ENCODE results near the gene IRF3.

The IRF3 gene

GRCh38 chr19:49658566-49659442, 6.9 kb downstream of the IRF3 start:
- DNase-seq (ENCODE audit: low read depth): no peak
- TF ChIP-seq CTCF (IDR thresholded peaks at IDR 0.05; ENCODE audit: low read length, missing control alignments): no peak
- H3K4me3 ChIP-seq (replicated peaks; ENCODE audit: low read depth, low read length): no peak overlapping the region

- H3K4me3 ChIP-seq (replicated peaks; ENCODE audit: low read depth, low read length): no peak overlapping the region
- no peak for TF ChIP-seq CTCF (IDR thresholded peaks at IDR 0.05; ENCODE audit: low read length, missing control alignments)
These were observed 7.5 kb downstream of the IRF3 start for GRCh38 chr19:49658139-49658517.

GRCh38 chr19:49657493-49658138, 8.0 kb downstream of the IRF3 start:
- no peak for TF ChIP-seq CTCF (IDR thresholded peaks at IDR 0.05; ENCODE audit: low read length, missing control alignments)
- DNase-seq (ENCODE audit: low read depth): no peak
- H3K4me3 ChIP-seq (replicated peaks; ENCODE audit: low read depth, low read length): no peak overlapping the region

More at GRCh38 chr19:49658139-49658517, 7.5 kb downstream of the IRF3 start:
- no peak for DNase-seq (ENCODE audit: low read depth)

- no peak for DNase-seq (ENCODE audit: low read depth)
- TF ChIP-seq CTCF (IDR thresholded peaks at IDR 0.05; ENCODE audit: low read length, missing control alignments): no peak
These were observed 9.1 kb downstream of the IRF3 start for GRCh38 chr19:49656456-49657109.

GRCh38 chr19:49655570-49656455, 9.8 kb downstream of the IRF3 start:
- no peak overlapping the region for H3K4me3 ChIP-seq (replicated peaks; ENCODE audit: low read depth, low read length)

More at GRCh38 chr19:49656456-49657109, 9.1 kb downstream of the IRF3 start:
- H3K4me3 ChIP-seq (replicated peaks; ENCODE audit: low read depth, low read length): no peak overlapping the region

More at GRCh38 chr19:49655570-49656455, 9.8 kb downstream of the IRF3 start:
- no peak for DNase-seq (ENCODE audit: low read depth)
- no peak for TF ChIP-seq CTCF (IDR thresholded peaks at IDR 0.05; ENCODE audit: low read length, missing control alignments)

Data from fibroblast of pulmonary artery (primary cell).